T-cell (primary cell): ENCODE measurements around the gene SNAP23. TPM values are rescaled to one million over a fixed set of nuclear protein-coding genes. Genes with fewer than 3 reads are reported as not detected.

Experiments used
- ATAC-seq, 4 experiments: fragments of 200-7000 bp in 3 of 4; fragments of 150-1000 bp in 1 of 4; cut with Tn5 transposase; replicated peaks in 1 of 4; 1 replicate in 3 of 4; 2 replicates in 1 of 4; pipeline ENCODE4 v1.10.0; 2021; ENCODE audit warnings: moderate library complexity in 3 of 4, mild to moderate bottlenecking in 2 of 4, moderate number of reproducible peaks in 1 of 4
- CTCF ChIA-PET, 2 donors: fragments of 300-600 bp; sonication (Branson Sonifier 250); formaldehyde crosslinking; loops; one replicate each; lab custom pipeline; 2022; ENCODE audit warnings: antibody characterized with exemption in 2 of 2; lab: Charles Lee
- POLR2A ChIA-PET, 2 donors: fragments of 300-600 bp; sonication (Branson Sonifier 250); formaldehyde crosslinking; loops; one replicate each; lab custom pipeline; 2022; ENCODE audit warnings: antibody characterized with exemption in 2 of 2; lab: Charles Lee
- DNase-seq, 35 experiments: peaks; one replicate each; pipeline versions ENCODE4 v3.0.0 to v3.0.0-alpha.2; 2013 to 2023
- H3K27ac ChIP-seq: one replicate; pipeline ENCODE4 v1.5.1; 2013; ENCODE audit warnings: low read length
- H3K27me3 ChIP-seq, 2 experiments: replicated peaks in 1 of 2; 1 replicate in 1 of 2; 2 replicates in 1 of 2; pipeline versions ENCODE4 v1.6.1 to v1.7.0; 2013; ENCODE audit warnings: low read length in 1 of 2, mixed read lengths in 1 of 2; ENCODE audit not compliant: control insufficient read depth in 2 of 2, insufficient read depth in 2 of 2; ENCODE audit errors: extremely low read depth in 1 of 2
- H3K36me3 ChIP-seq, 2 donors: 1 replicate in 1 of 2; 2 replicates in 1 of 2; pipeline versions ENCODE4 v1.6.1 to v1.7.0; 2013; ENCODE audit warnings: low read length in 1 of 2; ENCODE audit not compliant: control insufficient read depth in 2 of 2, insufficient read depth in 1 of 2; ENCODE audit errors: extremely low read depth in 1 of 2
- H3K4me1 ChIP-seq, 2 experiments: 1 replicate in 1 of 2; 2 replicates in 1 of 2; pipeline versions ENCODE4 v1.6.1 to v1.7.0; 2013; ENCODE audit warnings: low read length in 2 of 2, mixed read lengths in 1 of 2; ENCODE audit not compliant: insufficient read depth in 2 of 2, control insufficient read depth in 1 of 2; ENCODE audit errors: extremely low read depth in 1 of 2
- H3K4me3 ChIP-seq, 2 donors: 1 replicate in 1 of 2; 2 replicates in 1 of 2; pipeline versions ENCODE4 v1.5.1 to v1.7.0; 2013; ENCODE audit warnings: mild to moderate bottlenecking in 2 of 2, low read length in 1 of 2, moderate library complexity in 1 of 2; ENCODE audit not compliant: control insufficient read depth in 1 of 2; ENCODE audit errors: extremely low read depth in 1 of 2
- H3K9me3 ChIP-seq: 2 replicates; pipeline ENCODE4 v1.7.0; 2013
- H3K27ac Mint-ChIP-seq, 2 donors: one replicate each; pipeline ENCODE4 v1.8.0; 2020 to 2021; ENCODE audit warnings: mild to moderate bottlenecking in 2 of 2, mixed read lengths in 2 of 2
- H3K27me3 Mint-ChIP-seq, 2 donors: one replicate each; pipeline ENCODE4 v1.8.0; 2021 to 2022; ENCODE audit warnings: mixed read lengths in 2 of 2
- H3K36me3 Mint-ChIP-seq: one replicate; pipeline ENCODE4 v1.8.0; 2021; ENCODE audit warnings: mixed read lengths
- H3K4me1 Mint-ChIP-seq, 3 donors: one replicate each; pipeline ENCODE4 v1.8.0; 2020 to 2022; ENCODE audit warnings: mixed read lengths in 3 of 3, mild to moderate bottlenecking in 1 of 3
- H3K4me3 Mint-ChIP-seq, 3 donors: one replicate each; pipeline ENCODE4 v1.8.0; 2020 to 2022; ENCODE audit warnings: mild to moderate bottlenecking in 3 of 3, mixed read lengths in 3 of 3, moderate library complexity in 3 of 3
- H3K9me3 Mint-ChIP-seq, 3 donors: one replicate each; pipeline ENCODE4 v1.8.0; 2020 to 2022; ENCODE audit warnings: mixed read lengths in 3 of 3
- WGBS: methylation state at CpG from one replicate; pipeline ENCODE4 v1.1.5; 2013; ENCODE audit warnings: missing lambda C conversion rate; ENCODE audit not compliant: insufficient coverage; 5-methylcytosine and 5-hydroxymethylcytosine counted together
- total RNA-seq, 35 experiments: library from RNA in 6 of 35; stranded (reverse) in 6 of 35; fragments of 120-200 nt in 1 of 35; gene quantifications; one replicate each; pipeline versions ENCODE4 v1.2.1 to v1.2.4 and lab custom pipeline; 2013 to 2026

Gene SNAP23
- total RNA-seq, 5 donors from 2014 or later (not counting 1 experiment from before 2014, with no cell fraction given) = 51.8 to 60.7 (median 59.3) TPM

- no CpG with 5 or more reads among the region's 2 CpGs for WGBS
- Histone ChIP-seq H3K9me3 (no peaks in the 10 kb centered on the region), H3K36me3 (peaks cover 3 to 16% of the 10 kb centered on the region in 2 donors), H3K4me1 (no peaks in the 10 kb centered on the region), H3K4me3 (no peak overlapping the region), H3K27me3 (no peaks in the 10 kb centered on the region), H3K27ac (no peak overlapping the region)
- Mint-ChIP-seq H3K4me3 (no peak overlapping the region), H3K36me3 (peaks cover 4% of the 10 kb centered on the region), H3K27ac (peak overlapping the region in 1 of 2 donors; percentile 58), H3K4me1 (peaks cover 7 to 21% (median 14%) of the 10 kb centered on the region in 3 donors), H3K9me3 (no peaks in the 10 kb centered on the region), H3K27me3 (no peaks in the 10 kb centered on the region)
- CTCF ChIA-PET = interaction anchor here in 1 of 2 donors (0.5 kb wide), 2 partner anchors 22 to 607 kb away, joined by 3 read pairs; no protein-coding TSS in a partner anchor
- ATAC-seq (no peak), DNase-seq (no peak)
- POLR2A ChIA-PET = interaction anchor here in 1 of 2 donors (0.6 kb wide), 1 partner anchor 1643 kb away, joined by 5 read pairs; no protein-coding TSS in a partner anchor
These were observed 20.6 kb upstream of the SNAP23 start for GRCh38 chr15:42474827-42475226.

- H3K9me3 Mint-ChIP-seq = peaks cover 0 to 5% (median 4%) of the 10 kb centered on the region in 3 donors
- Histone ChIP-seq H3K27ac (no peak overlapping the region), H3K9me3 (no peaks in the 10 kb centered on the region), H3K27me3 (no peaks in the 10 kb centered on the region), H3K36me3 (peaks cover 0 to 6% of the 10 kb centered on the region in 2 donors), H3K4me1 (no peaks in the 10 kb centered on the region), H3K4me3 (no peak overlapping the region)
- 98% methylated on average over 6 of the region's 6 CpGs for WGBS
- CTCF ChIA-PET = no interaction called here
- peaks cover 13% of the 10 kb centered on the region for H3K36me3 Mint-ChIP-seq
- POLR2A ChIA-PET = interaction anchor here in 1 of 2 donors (0.6 kb wide), 1 partner anchor 92 kb away, joined by 9 read pairs; the partner anchor contains the start of gene STARD9
- H3K27me3 Mint-ChIP-seq = no peaks in the 10 kb centered on the region
- H3K4me1 Mint-ChIP-seq = peaks cover 10 to 22% (median 11%) of the 10 kb centered on the region in 3 donors
- no peak for ATAC-seq
- no peak overlapping the region for H3K4me3 Mint-ChIP-seq
- DNase-seq = no peak
- H3K27ac Mint-ChIP-seq = no peak overlapping the region
These were observed 12.7 kb upstream of the SNAP23 start for GRCh38 chr15:42482701-42483100.

- Mint-ChIP-seq H3K27ac (no peak overlapping the region), H3K27me3 (no peaks in the 10 kb centered on the region), H3K4me1 (peaks cover 18 to 28% (median 20%) of the 10 kb centered on the region in 3 donors), H3K4me3 (no peak overlapping the region), H3K9me3 (peaks cover 0 to 5% (median 4%) of the 10 kb centered on the region in 3 donors), H3K36me3 (peaks cover 13% of the 10 kb centered on the region)
- H3K4me3 ChIP-seq = no peak overlapping the region
- POLR2A ChIA-PET = interaction anchor here in 1 of 2 donors (0.5 kb wide), 1 partner anchor 11 kb away, joined by 4 read pairs; no protein-coding TSS in a partner anchor
- H3K27ac ChIP-seq = no peak overlapping the region
- no peaks in the 10 kb centered on the region for H3K4me1 ChIP-seq
- ATAC-seq (no peak), DNase-seq (no peak)
- CTCF ChIA-PET = interaction anchor here in 1 of 2 donors (0.7 kb wide), 1 partner anchor 12 kb away, joined by 3 read pairs; no protein-coding TSS in a partner anchor
- H3K9me3 ChIP-seq = no peaks in the 10 kb centered on the region
- no peaks in the 10 kb centered on the region for H3K27me3 ChIP-seq
- H3K36me3 ChIP-seq = peaks cover 0 to 6% of the 10 kb centered on the region in 2 donors
- no CpG with 5 or more reads among the region's 1 CpG for WGBS
These were observed 11.8 kb upstream of the SNAP23 start for GRCh38 chr15:42483677-42484076.

- ATAC-seq (no peak), DNase-seq (peak in 1 of 35 experiments; percentile 36)
- no peaks in the 10 kb centered on the region for H3K27me3 ChIP-seq
- H3K36me3 ChIP-seq = no peaks in the 10 kb centered on the region
- Mint-ChIP-seq H3K36me3 (peaks cover 2% of the 10 kb centered on the region), H3K27ac (peak overlapping the region; percentile 97 to 98), H3K4me3 (peak overlapping the region; percentile 95 to 98 (median 96)), H3K4me1 (peaks cover 46 to 60% (median 46%) of the 10 kb centered on the region in 3 donors), H3K9me3 (no peaks in the 10 kb centered on the region), H3K27me3 (no peaks in the 10 kb centered on the region)
- ChIA-PET POLR2A (interaction anchor here in 1 of 2 donors (0.8 kb wide), 1 partner anchor 1028 kb away, joined by 8 read pairs; no protein-coding TSS in a partner anchor), CTCF (interaction anchor here in 1 of 2 donors (0.6 kb wide), 1 partner anchor 115 kb away, joined by 3 read pairs; no protein-coding TSS in a partner anchor)
- H3K4me3 ChIP-seq = peak overlapping the region; percentile 93 to 100
- peaks cover 24 to 35% of the 10 kb centered on the region in 2 experiments for H3K4me1 ChIP-seq
- H3K9me3 ChIP-seq = no peaks in the 10 kb centered on the region
- 1% methylated on average over 6 of the region's 11 CpGs for WGBS
- H3K27ac ChIP-seq = peak overlapping the region; percentile 89
These were observed 5.2 kb upstream of the SNAP23 start for GRCh38 chr15:42490291-42490670.

GRCh38 chr15:42490671-42491538, 4.5 kb upstream of the SNAP23 start, which contains the start of gene ZNF106:
ZNF106 (minus strand) TSS chr15:42491141; CDS start chr15:42472289, 18,852 bp downstream.
- POLR2A ChIA-PET = interaction anchor here (0.5 to 0.8 kb wide), 4 partner anchors 84 to 1193 kb away, joined by 3 to 8 read pairs (median 4); partner anchors contain the start of genes GANC (in 1 of the 2), STARD9 (in 1 of the 2) and TMEM87A (in 1 of the 2)
- peak within 1 kb of the TSS; percentile 97 to 98 for H3K27ac Mint-ChIP-seq
- peak; percentile 68 to 92 (median 81) for DNase-seq
- ATAC-seq = peak; percentile 54 to 65 (median 60)
- peaks cover 26 to 39% of the 10 kb centered on the region in 2 experiments for H3K4me1 ChIP-seq
- WGBS = 0% methylated on average over 37 of the region's 51 CpGs
- CTCF ChIA-PET = no interaction called here
- peak within 1 kb of the TSS; percentile 93 to 100 for H3K4me3 ChIP-seq
- no peaks in the 10 kb centered on the region for H3K27me3 ChIP-seq
- peak within 1 kb of the TSS; percentile 89 for H3K27ac ChIP-seq
- H3K9me3 Mint-ChIP-seq = no peaks in the 10 kb centered on the region
- no peaks in the 10 kb centered on the region for H3K9me3 ChIP-seq
- H3K36me3 Mint-ChIP-seq = no peaks in the 10 kb centered on the region
- H3K4me3 Mint-ChIP-seq = peak within 1 kb of the TSS; percentile 95 to 98 (median 96)
- peaks cover 51 to 64% (median 53%) of the 10 kb centered on the region in 3 donors for H3K4me1 Mint-ChIP-seq
- H3K27me3 Mint-ChIP-seq = no peaks in the 10 kb centered on the region
- H3K36me3 ChIP-seq = no peaks in the 10 kb centered on the region
